Mesodermal cell (in vitro differentiated cells): ENCODE measurements around the gene UBE2A. TPM values are rescaled to one million over a fixed set of nuclear protein-coding genes. Genes with fewer than 3 reads are reported as not detected.

Experiments used
- H3K27ac ChIP-seq: 2 replicates; pipeline ENCODE4 v1.7.0; 2013; ENCODE audit warnings: mild to moderate bottlenecking, low read depth, low read length, moderate library complexity; ENCODE audit not compliant: severe bottlenecking
- H3K36me3 ChIP-seq: 2 replicates; pipeline ENCODE4 v1.7.1; 2013; ENCODE audit warnings: mild to moderate bottlenecking, low read length, moderate library complexity; ENCODE audit not compliant: control insufficient read depth, insufficient read depth
- H3K4me1 ChIP-seq: one replicate; pipeline ENCODE4 v1.7.1; 2013; ENCODE audit warnings: mild to moderate bottlenecking, low read length; ENCODE audit not compliant: insufficient read depth, control insufficient read depth, poor library complexity, severe bottlenecking
- H3K4me3 ChIP-seq: 2 replicates; pipeline ENCODE4 v1.7.0; 2013; ENCODE audit warnings: low read length, control low read depth, mild to moderate bottlenecking; ENCODE audit not compliant: insufficient read depth, poor library complexity, severe bottlenecking; ENCODE audit errors: extremely low read depth
- H3K9me3 ChIP-seq: 2 replicates; pipeline ENCODE4 v1.7.1; 2013; ENCODE audit warnings: mild to moderate bottlenecking, low read length, moderate library complexity; ENCODE audit not compliant: control insufficient read depth
- WGBS, 2 experiments: methylation state at CpG; one replicate each; pipeline ENCODE4 v1.1.5; 2013; ENCODE audit warnings: missing lambda C conversion rate in 2 of 2; ENCODE audit not compliant: insufficient coverage in 2 of 2; 5-methylcytosine and 5-hydroxymethylcytosine counted together
- polyA plus RNA-seq, 2 experiments: library from polyadenylated mRNA; stranded (reverse); fragments of 50-300 nt; gene quantifications; one replicate each; pipeline ENCODE4 v1.2.3, GENCODE V29; 2013

Gene UBE2A
- polyA plus RNA-seq (2013, experiment 1 of 2) = 62.9 TPM
- 66.2 TPM for polyA plus RNA-seq (2013, experiment 2 of 2)

DNA sequence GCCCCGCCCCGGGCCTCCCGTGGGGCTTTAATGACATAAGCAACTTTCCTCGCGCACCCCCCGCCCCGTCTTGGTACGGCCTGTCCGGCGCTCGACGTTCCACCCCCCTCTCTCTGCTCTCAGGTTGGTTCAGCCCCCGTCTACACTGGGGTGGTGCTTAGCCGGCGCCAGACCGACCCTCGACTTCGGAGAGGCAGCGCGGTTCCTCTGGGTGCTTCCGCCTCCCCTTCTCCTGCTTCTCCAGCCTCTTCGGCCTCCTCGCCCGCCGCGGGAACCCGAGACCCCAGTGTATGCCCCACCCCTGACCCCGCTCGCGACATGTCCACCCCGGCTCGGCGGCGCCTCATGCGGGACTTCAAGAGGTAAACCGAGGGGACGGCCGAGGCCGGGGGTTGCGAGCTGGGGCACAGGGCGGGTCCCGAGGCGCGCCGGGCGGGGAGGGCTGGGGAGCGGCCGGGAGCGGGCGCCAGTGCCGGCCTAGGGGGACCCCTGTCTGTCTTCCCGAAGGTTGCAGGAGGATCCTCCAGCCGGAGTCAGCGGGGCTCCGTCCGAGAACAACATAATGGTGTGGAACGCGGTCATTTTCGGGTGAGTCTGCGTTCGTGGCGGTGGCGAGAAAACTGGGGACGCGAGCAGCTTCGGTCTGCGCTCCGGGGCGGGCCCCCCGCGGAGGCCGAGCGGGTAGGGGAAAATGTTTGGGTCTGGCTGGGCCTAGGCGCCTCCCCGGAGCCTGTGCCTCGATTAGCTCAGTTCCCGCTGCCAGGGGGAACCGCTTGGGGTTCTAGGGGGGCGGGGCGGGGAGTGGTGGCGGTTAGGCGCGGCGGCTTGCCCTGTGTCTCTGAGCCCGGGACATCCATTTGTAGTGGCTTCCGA lies at the start of gene UBE2A:
UBE2A (plus strand) TSS at position 170 of the 873 bp plus-strand sequence; CDS start at position 319, 149 bp downstream.
- Histone ChIP-seq H3K9me3 (no peaks in the 10 kb centered on the region), H3K4me3 (peak within 1 kb of the TSS; percentile 63), H3K4me1 (no peaks in the 10 kb centered on the region), H3K27ac (peak within 1 kb of the TSS; percentile 75), H3K36me3 (peaks cover 9% of the 10 kb centered on the region)
- WGBS, 2 experiments = 0 to 1% methylated on average over 25 to 32 of the region's 86 CpGs

DNA sequence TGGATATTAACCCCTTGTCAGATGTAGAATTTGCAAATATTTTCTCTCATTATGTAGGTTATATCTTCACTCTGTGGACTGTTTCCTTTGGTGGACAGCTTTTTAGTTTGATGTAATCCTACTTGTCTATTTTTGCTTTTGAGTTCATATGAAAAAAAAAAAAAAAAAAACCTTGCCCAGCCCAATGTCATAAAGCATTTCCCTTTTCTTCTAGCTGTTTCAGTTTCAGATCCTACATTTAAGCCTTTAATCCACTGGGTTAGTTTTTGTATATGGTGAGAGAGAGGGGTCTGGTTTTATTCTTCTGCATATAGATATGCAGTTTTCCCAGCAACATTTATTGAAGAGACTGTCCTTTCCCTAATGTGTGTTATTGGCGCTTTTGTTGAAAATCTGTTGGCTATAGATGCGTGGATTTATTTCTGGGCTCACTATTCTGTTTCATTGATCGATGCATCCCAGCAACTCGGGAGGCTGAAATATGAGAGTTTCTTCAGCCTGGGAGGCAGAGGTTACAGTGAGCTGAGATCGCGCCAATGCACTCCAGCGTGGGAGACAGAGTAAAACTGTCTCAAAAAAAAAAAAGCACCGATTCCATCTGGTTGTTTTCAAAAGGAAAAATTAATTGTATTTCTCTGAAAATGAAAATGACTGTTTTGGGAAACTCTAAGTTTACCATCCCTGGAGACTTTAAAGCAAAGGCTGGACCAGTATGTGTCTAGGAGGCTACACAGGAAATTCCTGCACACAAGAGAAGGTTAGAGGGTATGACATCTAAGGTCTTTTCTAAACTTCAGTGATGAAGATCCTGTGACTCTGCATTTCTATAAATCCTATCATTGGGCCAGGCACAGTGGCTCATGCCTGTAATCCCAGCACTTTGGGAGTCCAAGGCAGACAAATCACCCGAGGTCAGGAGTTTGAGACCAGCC lies 44.8 kb upstream of the UBE2A start:
- H3K4me3 ChIP-seq = no peak overlapping the region
- 87% methylated on average over 6 of the region's 9 CpGs; no CpG with 5 or more reads in 1 of the 2 experiments for WGBS, 2 experiments
- no peaks in the 10 kb centered on the region for H3K36me3 ChIP-seq
- H3K9me3 ChIP-seq = no peaks in the 10 kb centered on the region
- no peak overlapping the region for H3K27ac ChIP-seq
- H3K4me1 ChIP-seq = no peaks in the 10 kb centered on the region

DNA sequence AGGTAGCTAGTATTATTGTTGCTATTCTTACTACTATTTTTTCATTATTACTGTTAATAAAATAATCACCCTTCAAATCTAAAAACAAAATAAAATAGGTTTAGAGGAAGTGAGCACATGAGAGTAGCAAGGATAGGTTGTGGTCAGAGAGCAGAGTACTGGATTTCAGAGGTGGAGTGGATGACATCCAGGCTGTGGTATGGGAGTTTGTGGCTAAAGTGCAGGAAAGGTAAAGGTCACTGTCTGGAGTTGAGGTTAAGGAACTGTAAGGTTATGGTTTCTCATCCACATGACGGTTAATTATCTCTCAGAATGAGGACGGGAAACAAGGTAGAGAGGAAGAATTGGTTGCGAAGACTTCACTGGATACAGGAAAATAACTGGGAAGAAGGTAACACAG lies 36.9 kb upstream of the UBE2A start:
- WGBS, 2 experiments = 67% methylated on average over 3 of the region's 3 CpGs; no CpG with 5 or more reads in 1 of the 2 experiments
- Histone ChIP-seq H3K36me3 (no peaks in the 10 kb centered on the region), H3K27ac (no peak overlapping the region), H3K4me3 (no peak overlapping the region), H3K9me3 (no peaks in the 10 kb centered on the region), H3K4me1 (peaks cover 7% of the 10 kb centered on the region)

DNA sequence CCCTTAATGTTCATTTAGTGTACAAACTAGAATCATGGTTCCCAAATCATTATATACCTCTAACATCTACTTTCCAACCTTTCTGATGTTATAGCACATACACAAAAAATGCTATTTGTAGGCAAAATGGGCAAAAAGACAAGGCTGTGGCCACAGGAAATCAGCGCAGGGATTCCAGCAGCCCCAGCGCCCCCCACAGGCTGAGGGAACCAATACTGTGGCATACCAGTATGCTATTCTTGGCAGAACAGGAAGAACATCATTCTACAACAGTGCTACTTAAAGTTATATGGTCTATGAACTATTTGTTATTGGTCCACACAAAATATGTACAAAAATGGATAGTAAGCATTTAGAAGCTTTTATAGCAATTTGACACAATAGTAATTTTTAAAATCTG lies 34.5 kb upstream of the UBE2A start:
- Histone ChIP-seq H3K9me3 (no peaks in the 10 kb centered on the region), H3K4me1 (peaks cover 7% of the 10 kb centered on the region), H3K27ac (no peak overlapping the region), H3K36me3 (no peaks in the 10 kb centered on the region), H3K4me3 (no peak overlapping the region)
- WGBS, 2 experiments = no CpG with 5 or more reads among the region's 2 CpGs

DNA sequence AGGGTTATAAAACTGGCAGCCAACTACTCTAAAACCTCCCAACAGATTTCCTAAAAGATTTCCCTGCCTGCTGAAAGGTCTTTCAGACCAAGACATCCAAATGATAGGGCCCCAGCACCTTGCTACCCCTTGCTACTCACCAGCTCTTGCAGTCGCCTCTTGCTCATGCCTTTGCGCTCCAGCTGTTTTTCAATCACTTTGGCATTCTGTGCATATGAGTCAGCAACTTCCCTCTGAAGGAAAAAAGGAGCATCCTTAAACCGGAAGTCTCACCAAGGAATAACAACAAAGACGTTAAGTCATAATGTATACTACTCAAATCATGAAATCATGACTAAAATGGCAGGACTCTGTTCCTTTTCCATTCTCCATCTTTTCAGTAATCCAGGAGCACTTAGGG lies 33.2 kb upstream of the UBE2A start:
- Histone ChIP-seq H3K9me3 (no peaks in the 10 kb centered on the region), H3K4me3 (no peak overlapping the region), H3K4me1 (peaks cover 7% of the 10 kb centered on the region), H3K27ac (peak overlapping the region; percentile 57), H3K36me3 (no peaks in the 10 kb centered on the region)
- WGBS, 2 experiments = 73% methylated on average over 2 of the region's 4 CpGs; no CpG with 5 or more reads in 1 of the 2 experiments

DNA sequence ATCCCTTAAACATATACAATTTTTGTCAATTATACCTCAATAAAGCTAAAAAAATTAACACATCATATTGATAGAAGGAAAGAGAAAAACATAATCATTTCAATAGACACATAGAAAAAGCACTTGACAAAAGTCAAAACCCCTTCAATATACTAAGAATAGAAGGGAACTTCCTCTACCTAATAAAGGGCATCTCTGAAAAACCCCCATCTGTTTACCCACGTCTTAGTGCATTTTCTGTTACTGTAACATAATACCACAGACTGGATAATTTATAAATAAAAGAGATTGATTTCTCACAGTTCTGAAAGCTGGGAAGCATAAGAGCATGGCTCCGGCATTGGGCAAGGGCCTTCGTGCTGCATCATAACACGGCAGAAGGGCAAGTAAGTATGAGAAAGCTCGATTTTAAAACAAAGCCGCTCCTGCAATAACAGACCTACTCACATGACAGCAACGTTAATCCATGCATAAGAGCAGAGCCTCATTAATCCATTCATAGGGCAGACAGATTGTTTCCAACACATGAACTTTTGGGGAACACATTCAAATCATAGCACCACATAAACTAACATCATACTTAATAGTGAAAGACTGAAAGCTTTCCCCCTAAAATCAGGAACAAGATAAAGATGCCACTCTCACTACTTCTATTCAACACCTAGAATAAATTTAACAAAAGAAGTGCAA lies 24.9 kb upstream of the UBE2A start:
- H3K36me3 ChIP-seq = no peaks in the 10 kb centered on the region
- no peak overlapping the region for H3K27ac ChIP-seq
- WGBS, 2 experiments = no CpG with 5 or more reads among the region's 7 CpGs
- no peak overlapping the region for H3K4me3 ChIP-seq
- H3K4me1 ChIP-seq = no peaks in the 10 kb centered on the region
- no peaks in the 10 kb centered on the region for H3K9me3 ChIP-seq

DNA sequence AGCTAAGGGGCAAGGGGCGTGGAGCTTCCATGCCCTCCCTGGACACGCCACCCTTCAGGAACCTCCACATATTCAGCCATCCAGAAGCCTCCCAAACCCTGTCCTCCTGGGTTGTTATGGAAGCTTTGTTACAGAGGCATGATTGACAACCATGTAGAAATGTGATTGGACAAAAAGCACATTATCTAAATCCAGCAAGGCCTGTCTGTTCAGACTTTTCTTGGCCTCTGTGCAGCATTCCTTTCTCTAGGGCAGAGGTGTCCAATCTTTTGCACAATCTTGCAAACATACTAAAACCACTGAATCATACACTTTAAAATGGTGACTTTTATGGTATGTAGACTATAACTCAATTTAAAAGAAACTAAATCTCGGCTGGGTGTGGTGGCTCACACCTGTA lies 21.9 kb upstream of the UBE2A start:
- WGBS, 2 experiments = no CpG with 5 or more reads among the region's 3 CpGs
- H3K9me3 ChIP-seq = no peaks in the 10 kb centered on the region
- H3K4me1 ChIP-seq = no peaks in the 10 kb centered on the region
- H3K36me3 ChIP-seq = peaks cover 5% of the 10 kb centered on the region
- no peak overlapping the region for H3K27ac ChIP-seq
- H3K4me3 ChIP-seq = no peak overlapping the region

DNA sequence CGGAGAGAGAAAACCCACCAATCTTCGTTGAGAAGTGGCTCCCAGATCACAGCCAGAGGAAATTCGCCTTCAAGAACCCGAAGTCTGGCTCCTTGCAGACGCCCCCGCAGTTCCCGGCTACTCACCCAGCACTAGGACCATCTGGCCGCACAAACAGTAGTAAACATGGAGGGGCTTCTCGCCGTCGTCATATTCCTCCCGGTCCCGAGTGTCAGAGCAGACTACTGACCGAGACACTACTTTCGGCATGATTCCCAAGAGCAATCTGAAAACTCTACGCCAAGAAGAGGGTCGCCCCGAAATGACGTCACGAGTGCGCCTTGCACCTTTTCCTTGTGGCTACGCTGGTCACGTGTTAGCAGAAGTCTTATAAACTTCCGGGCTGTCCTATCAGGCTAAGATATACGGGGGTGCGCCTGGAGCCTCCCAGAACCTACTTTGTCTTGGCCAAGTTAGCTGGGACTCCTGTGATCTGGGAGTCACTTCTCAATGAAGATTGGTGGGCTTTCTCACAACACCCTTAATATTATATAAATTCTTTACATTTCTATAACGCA lies 9.2 kb upstream of the UBE2A start, which contains the start of gene STEEP1:
STEEP1 (minus strand) TSS at position 303 of the 557 bp plus-strand sequence; CDS start at position 249, 54 bp downstream.
- Histone ChIP-seq H3K27ac (peak within 1 kb of the TSS; percentile 49), H3K4me3 (peak within 1 kb of the TSS; percentile 61), H3K9me3 (no peaks in the 10 kb centered on the region), H3K36me3 (peaks cover 6% of the 10 kb centered on the region), H3K4me1 (peaks cover 4% of the 10 kb centered on the region)
- WGBS, 2 experiments = 0 to 1% methylated on average over 11 to 14 of the region's 27 CpGs

DNA sequence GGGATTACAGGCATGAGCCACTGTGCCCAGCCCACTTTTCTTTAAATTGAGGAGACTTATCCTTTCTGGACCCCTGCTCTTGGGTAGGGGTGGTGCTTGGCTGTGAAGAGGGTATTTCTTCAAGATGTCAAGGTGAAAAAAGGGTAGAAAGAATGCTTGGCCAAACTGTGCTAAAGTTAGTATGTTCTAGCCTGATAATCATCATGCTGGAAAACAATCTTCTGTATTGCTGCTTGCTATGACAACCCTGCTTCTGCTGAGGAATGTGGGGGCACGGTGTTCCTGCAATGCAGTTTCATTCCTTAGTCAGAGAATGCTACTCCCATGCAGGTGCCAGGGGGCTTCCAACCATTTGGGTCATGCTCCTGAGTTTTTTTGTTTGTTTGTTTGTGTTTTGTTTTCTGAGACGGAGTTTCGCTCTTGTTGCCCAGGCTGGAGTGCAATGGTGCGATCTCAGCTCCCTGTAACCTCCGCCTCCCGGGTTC lies 4.0 kb upstream of the UBE2A start:
- Histone ChIP-seq H3K27ac (no peak overlapping the region), H3K4me1 (no peaks in the 10 kb centered on the region), H3K4me3 (no peak overlapping the region), H3K36me3 (no peaks in the 10 kb centered on the region), H3K9me3 (no peaks in the 10 kb centered on the region)
- 83 to 100% methylated on average over 1 of the region's 6 CpGs for WGBS, 2 experiments

DNA sequence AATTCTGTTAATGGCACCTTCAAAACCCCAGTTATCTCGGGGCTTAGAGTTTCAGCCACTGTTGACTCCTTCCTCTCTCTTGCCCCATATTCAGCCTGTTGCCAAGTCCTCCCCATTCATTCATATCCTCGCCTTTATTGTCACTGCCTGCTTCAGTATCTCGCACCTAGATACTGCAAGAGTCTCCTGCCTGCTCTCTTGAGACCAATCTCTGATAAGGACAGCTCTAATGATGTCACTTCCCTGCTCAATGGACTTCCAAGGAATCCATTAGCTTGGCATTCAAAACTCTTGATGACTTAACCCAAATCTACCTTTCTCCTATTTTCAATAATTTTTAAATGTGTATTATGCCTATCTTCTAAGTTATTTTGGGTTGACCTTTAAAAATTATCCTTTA lies 1.1 kb upstream of the UBE2A start:
- H3K36me3 ChIP-seq = peaks cover 9% of the 10 kb centered on the region
- H3K4me3 ChIP-seq = peak overlapping the region; percentile 63
- 90 to 100% methylated on average over 1 to 3 of the region's 3 CpGs for WGBS, 2 experiments
- H3K9me3 ChIP-seq = no peaks in the 10 kb centered on the region
- no peak overlapping the region for H3K27ac ChIP-seq
- no peaks in the 10 kb centered on the region for H3K4me1 ChIP-seq
